Measurements from ENCODE around the gene ITGB3. TPM values are rescaled to one million over a fixed set of nuclear protein-coding genes. Genes with fewer than 3 reads are reported as not detected.

The ITGB3 gene
- total RNA-seq, 1 donor = 39.8 TPM

- H3K79me2 ChIP-seq (ENCODE audit: insufficient read depth, low read length) = peaks cover 3% of the 10 kb centered on the region
- no peaks in the 10 kb centered on the region for H3K27me3 ChIP-seq (ENCODE audit: insufficient read depth, low read length)
- H3K36me3 ChIP-seq (ENCODE audit: insufficient read depth, low read length) = no peaks in the 10 kb centered on the region
- H3K4me1 ChIP-seq (ENCODE audit: insufficient read depth, low read length) = peaks cover 56% of the 10 kb centered on the region
- H4K20me1 ChIP-seq (ENCODE audit: insufficient read depth, low read length) = no peaks in the 10 kb centered on the region
- peak overlapping the region; percentile 61 for H3K4me2 ChIP-seq (ENCODE audit: insufficient read depth, low read length)
- H2AFZ ChIP-seq (ENCODE audit: low read length) = peak overlapping the region; percentile 69
- TF ChIP-seq, protein P1, sequence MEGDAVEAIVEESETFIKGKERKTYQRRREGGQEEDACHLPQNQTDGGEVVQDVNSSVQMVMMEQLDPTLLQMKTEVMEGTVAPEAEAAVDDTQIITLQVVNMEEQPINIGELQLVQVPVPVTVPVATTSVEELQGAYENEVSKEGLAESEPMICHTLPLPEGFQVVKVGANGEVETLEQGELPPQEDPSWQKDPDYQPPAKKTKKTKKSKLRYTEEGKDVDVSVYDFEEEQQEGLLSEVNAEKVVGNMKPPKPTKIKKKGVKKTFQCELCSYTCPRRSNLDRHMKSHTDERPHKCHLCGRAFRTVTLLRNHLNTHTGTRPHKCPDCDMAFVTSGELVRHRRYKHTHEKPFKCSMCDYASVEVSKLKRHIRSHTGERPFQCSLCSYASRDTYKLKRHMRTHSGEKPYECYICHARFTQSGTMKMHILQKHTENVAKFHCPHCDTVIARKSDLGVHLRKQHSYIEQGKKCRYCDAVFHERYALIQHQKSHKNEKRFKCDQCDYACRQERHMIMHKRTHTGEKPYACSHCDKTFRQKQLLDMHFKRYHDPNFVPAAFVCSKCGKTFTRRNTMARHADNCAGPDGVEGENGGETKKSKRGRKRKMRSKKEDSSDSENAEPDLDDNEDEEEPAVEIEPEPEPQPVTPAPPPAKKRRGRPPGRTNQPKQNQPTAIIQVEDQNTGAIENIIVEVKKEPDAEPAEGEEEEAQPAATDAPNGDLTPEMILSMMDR (IDR thresholded peaks at IDR 0.05; ENCODE audit: extremely low read depth, low read depth, low read length) = no peak
- peak; percentile 86 for DNase-seq (ENCODE audit: insufficient read length, low spot score, missing footprints)
- H3K27ac ChIP-seq (ENCODE audit: low read depth, low read length) = peak overlapping the region; percentile 65
- peak overlapping the region; percentile 29 for H3K4me3 ChIP-seq (ENCODE audit: insufficient read depth, low read length)
- no peaks in the 10 kb centered on the region for H3K9me3 ChIP-seq (ENCODE audit: low read depth, low read length)
Measured at GRCh38 chr17:47275245-47275984, 21.8 kb downstream of the ITGB3 start.

GRCh38 chr17:47276444-47276843, 22.8 kb downstream of the ITGB3 start:
- TF ChIP-seq, protein P1 (IDR thresholded peaks at IDR 0.05; ENCODE audit: extremely low read depth, low read depth, low read length) = no peak
- H2AFZ ChIP-seq (ENCODE audit: low read length) = peak overlapping the region; percentile 61
- DNase-seq (ENCODE audit: insufficient read length, low spot score, missing footprints) = no peak
- H4K20me1 ChIP-seq (ENCODE audit: insufficient read depth, low read length) = no peaks in the 10 kb centered on the region
- no peak overlapping the region for H3K4me3 ChIP-seq (ENCODE audit: insufficient read depth, low read length)
- no peaks in the 10 kb centered on the region for H3K27me3 ChIP-seq (ENCODE audit: insufficient read depth, low read length)
- peaks cover 61% of the 10 kb centered on the region for H3K4me1 ChIP-seq (ENCODE audit: insufficient read depth, low read length)
- H3K79me2 ChIP-seq (ENCODE audit: insufficient read depth, low read length) = peaks cover 3% of the 10 kb centered on the region
- peak overlapping the region; percentile 24 for H3K4me2 ChIP-seq (ENCODE audit: insufficient read depth, low read length)
- H3K9me3 ChIP-seq (ENCODE audit: low read depth, low read length) = no peaks in the 10 kb centered on the region
- peak overlapping the region; percentile 65 for H3K27ac ChIP-seq (ENCODE audit: low read depth, low read length)
- no peaks in the 10 kb centered on the region for H3K36me3 ChIP-seq (ENCODE audit: insufficient read depth, low read length)

GRCh38 chr17:47276868-47277267, 23.2 kb downstream of the ITGB3 start:
- Histone ChIP-seq H3K9me3 (ENCODE audit: low read depth, low read length) (no peaks in the 10 kb centered on the region), H3K4me2 (ENCODE audit: insufficient read depth, low read length) (no peak overlapping the region), H3K4me3 (ENCODE audit: insufficient read depth, low read length) (no peak overlapping the region), H2AFZ (ENCODE audit: low read length) (peak overlapping the region; percentile 61), H3K4me1 (ENCODE audit: insufficient read depth, low read length) (peaks cover 61% of the 10 kb centered on the region), H3K27me3 (ENCODE audit: insufficient read depth, low read length) (no peaks in the 10 kb centered on the region), H3K79me2 (ENCODE audit: insufficient read depth, low read length) (peaks cover 3% of the 10 kb centered on the region), H3K36me3 (ENCODE audit: insufficient read depth, low read length) (no peaks in the 10 kb centered on the region), H4K20me1 (ENCODE audit: insufficient read depth, low read length) (no peaks in the 10 kb centered on the region), H3K27ac (ENCODE audit: low read depth, low read length) (peak overlapping the region; percentile 65)
- DNase-seq (ENCODE audit: insufficient read length, low spot score, missing footprints) = no peak
- TF ChIP-seq, protein P1 (IDR thresholded peaks at IDR 0.05; ENCODE audit: extremely low read depth, low read depth, low read length) = no peak

DNA sequence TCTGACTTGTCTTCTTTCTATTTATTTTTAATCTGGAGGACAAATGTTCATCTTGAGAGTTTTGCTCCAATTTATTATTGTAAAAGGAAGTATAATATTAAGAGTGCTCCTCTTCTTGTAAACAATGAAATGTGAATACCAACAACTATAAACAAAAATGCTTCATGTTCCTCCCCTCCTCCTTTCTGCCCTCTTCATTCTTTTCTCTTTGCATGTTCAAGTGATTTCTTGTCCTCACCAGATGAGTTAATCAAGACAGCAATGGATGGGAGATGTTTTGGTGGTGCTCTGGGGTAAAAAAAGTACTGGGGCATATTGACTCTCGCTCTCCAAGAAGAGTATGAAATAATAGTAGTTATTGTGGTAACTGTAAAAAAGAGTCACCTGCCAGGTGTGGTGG, 24.3 kb downstream of the ITGB3 start:
- DNase-seq (ENCODE audit: insufficient read length, low spot score, missing footprints) = no peak
- Histone ChIP-seq H3K36me3 (ENCODE audit: insufficient read depth, low read length) (no peaks in the 10 kb centered on the region), H4K20me1 (ENCODE audit: insufficient read depth, low read length) (no peaks in the 10 kb centered on the region), H3K9me3 (ENCODE audit: low read depth, low read length) (no peaks in the 10 kb centered on the region), H3K79me2 (ENCODE audit: insufficient read depth, low read length) (peaks cover 3% of the 10 kb centered on the region), H3K4me1 (ENCODE audit: insufficient read depth, low read length) (peaks cover 61% of the 10 kb centered on the region), H3K27me3 (ENCODE audit: insufficient read depth, low read length) (no peaks in the 10 kb centered on the region), H3K4me2 (ENCODE audit: insufficient read depth, low read length) (no peak overlapping the region), H2AFZ (ENCODE audit: low read length) (no peak overlapping the region), H3K4me3 (ENCODE audit: insufficient read depth, low read length) (no peak overlapping the region), H3K27ac (ENCODE audit: low read depth, low read length) (peak overlapping the region; percentile 98)
- TF ChIP-seq, protein P1 (IDR thresholded peaks at IDR 0.05; ENCODE audit: extremely low read depth, low read depth, low read length) = no peak
